Body of pancreas (tissue), 4 donors: ENCODE data around the gene ABI1.

Experiments used
- POLR2A ChIP-seq, 3 donors: fragments of 450-650 bp; IDR thresholded peaks; one replicate each; pipeline ENCODE4 v1.6.1; 2016; ENCODE audit warnings: antibody characterized with exemption in 3 of 3, mild to moderate bottlenecking in 2 of 3
- TF ChIP-seq, protein P1 (sequence below), 7 experiments: fragments of 450-650 bp in 4 of 7; fragments of 200-600 bp in 3 of 7; sonication (generic) in 3 of 7; IDR thresholded peaks; one replicate each; pipeline ENCODE4 v1.5.1; 2016 to 2019; ENCODE audit warnings: antibody characterized with exemption in 7 of 7

DNA sequence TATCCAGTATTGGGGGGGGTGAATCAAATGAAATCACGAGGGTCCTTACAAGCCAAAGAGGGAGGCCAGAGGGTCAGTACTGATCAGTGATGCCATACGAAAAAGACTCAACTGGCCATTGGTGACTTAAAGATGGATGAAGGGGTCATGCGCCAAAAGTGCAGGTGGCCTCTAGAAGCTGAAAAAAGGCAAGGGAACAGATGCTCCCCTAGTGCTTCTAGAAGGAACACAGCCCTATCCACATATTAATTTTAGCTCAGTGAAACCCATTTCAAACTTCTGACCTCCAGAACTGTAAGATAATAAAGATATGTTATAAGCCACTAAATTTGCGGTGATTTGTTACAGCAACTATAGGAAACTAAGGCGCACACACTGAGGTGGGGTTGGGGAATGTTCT lies 62.5 kb downstream of the ABI1 start:
- TF ChIP-seq, protein P1, sequence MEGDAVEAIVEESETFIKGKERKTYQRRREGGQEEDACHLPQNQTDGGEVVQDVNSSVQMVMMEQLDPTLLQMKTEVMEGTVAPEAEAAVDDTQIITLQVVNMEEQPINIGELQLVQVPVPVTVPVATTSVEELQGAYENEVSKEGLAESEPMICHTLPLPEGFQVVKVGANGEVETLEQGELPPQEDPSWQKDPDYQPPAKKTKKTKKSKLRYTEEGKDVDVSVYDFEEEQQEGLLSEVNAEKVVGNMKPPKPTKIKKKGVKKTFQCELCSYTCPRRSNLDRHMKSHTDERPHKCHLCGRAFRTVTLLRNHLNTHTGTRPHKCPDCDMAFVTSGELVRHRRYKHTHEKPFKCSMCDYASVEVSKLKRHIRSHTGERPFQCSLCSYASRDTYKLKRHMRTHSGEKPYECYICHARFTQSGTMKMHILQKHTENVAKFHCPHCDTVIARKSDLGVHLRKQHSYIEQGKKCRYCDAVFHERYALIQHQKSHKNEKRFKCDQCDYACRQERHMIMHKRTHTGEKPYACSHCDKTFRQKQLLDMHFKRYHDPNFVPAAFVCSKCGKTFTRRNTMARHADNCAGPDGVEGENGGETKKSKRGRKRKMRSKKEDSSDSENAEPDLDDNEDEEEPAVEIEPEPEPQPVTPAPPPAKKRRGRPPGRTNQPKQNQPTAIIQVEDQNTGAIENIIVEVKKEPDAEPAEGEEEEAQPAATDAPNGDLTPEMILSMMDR (IDR thresholded peaks at IDR 0.05), result no peak
- no peak for TF ChIP-seq POLR2A (IDR thresholded peaks at IDR 0.05)
